GM19240 (cell line): Measurements from ENCODE around the gene ZSCAN4.

Experiments used
- DNase-seq: peaks from one replicate; pipeline ENCODE4 v3.0.0; 2011; ENCODE audit warnings: low spot score; ENCODE audit not compliant: insufficient read length

The ZSCAN4 gene, protein sequence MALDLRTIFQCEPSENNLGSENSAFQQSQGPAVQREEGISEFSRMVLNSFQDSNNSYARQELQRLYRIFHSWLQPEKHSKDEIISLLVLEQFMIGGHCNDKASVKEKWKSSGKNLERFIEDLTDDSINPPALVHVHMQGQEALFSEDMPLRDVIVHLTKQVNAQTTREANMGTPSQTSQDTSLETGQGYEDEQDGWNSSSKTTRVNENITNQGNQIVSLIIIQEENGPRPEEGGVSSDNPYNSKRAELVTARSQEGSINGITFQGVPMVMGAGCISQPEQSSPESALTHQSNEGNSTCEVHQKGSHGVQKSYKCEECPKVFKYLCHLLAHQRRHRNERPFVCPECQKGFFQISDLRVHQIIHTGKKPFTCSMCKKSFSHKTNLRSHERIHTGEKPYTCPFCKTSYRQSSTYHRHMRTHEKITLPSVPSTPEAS

DNA sequence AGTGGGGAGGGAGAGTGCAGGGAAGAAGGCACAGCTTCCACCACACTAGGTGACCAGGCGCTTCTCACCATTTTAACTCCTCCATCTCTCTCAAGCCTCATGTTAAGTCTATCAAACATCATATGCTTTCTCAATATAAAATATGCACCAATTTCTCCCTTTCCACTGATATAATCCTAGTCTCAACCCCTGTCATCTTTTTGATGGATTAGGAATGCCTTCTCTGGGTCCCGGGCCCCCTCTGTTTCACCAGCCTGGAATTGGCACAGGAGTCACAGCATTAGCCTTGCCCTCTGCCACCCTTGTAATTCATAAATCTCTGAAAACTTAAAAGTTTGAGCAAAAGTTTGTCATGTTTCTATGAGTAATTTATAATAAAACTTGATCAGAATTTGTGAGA lies at the start of gene ZSCAN4:
TSS of gene ZSCAN4 (plus strand) at position 301 of the 400 bp plus-strand sequence. CDS start 7,211 bp downstream, outside the sequence.
- no peak for DNase-seq

DNA sequence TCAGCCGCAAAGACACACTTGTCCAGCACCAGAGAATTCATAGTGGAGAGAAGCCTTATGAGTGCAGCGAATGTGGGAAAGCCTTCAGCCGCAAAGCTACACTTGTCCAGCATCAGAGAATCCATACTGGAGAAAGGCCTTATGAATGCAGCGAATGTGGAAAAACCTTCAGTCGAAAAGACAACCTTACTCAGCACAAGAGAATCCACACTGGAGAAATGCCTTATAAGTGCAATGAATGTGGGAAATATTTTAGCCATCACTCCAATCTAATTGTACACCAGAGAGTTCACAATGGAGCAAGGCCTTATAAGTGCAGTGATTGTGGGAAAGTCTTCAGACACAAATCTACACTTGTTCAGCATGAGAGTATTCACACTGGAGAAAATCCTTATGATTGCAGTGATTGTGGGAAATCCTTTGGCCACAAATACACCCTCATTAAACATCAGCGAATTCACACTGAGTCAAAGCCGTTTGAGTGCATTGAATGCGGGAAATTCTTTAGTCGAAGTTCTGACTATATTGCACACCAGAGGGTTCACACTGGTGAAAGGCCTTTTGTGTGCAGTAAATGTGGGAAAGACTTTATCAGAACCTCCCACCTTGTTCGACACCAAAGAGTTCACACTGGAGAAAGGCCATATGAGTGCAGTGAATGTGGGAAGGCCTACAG lies 47.9 kb upstream of the ZSCAN4 start:
- DNase-seq = no peak

DNA sequence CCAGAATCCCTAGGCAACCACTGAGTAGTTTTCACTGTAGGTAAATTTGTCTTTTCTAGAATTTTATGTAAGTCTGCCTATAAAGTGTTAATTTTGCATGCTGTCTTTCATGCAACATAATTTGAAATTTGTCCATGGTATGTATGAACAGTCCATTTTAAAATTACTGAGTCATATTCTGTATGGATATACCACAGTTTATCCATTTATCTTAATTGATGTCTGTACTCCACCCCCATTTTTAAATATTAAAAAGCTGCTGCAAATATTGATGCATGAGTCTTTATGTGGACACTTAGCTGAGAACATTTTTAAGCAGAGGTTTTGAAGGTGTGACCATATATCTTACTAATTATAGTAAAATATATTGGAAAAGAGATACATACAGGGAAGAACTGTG lies 45.6 kb upstream of the ZSCAN4 start:
- no peak for DNase-seq

DNA sequence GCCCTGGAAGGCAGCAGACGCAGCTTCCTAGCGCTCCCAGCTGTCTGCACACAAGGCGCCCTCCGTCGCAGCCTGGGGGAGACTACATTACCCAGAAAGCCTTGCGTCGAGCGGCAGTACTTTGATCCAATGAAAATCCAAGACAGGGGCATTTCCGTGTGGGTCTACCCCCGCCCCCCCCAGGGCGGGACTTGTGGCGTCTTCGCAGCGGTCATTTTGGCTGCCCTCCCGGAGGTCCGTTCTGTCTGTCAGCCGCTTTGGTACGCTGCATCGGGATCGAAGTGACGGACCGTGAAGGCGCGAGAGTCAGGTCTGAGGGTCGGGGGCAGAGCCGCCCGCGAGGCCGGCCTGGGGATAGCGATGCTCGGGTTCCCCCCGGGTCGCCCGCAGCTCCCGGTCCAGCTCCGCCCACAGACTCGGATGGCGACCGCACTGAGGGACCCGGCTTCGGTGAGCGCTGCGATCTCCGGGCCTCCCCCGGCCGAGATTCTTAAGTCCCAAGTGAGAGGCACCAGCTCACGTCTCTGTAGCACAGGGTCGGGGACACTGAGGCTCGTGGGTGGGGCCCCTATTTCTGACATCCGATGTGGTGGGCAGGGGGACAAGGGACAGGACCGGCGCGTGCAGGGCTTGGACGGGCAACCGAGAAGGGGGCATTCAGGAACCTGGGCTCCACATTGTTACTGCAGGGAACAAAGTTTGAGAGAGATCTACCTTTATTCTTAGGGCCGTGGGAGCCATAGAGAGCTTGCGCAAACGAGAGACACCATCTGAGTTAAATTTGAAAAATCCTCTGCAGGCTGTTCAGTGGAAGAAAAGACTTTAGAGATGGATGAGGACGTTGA lies 35.5 kb upstream of the ZSCAN4 start, which contains the start of gene ZNF211:
TSS of gene ZNF211 (plus strand) at position 182 of the 845 bp plus-strand sequence. CDS start at position 361, 179 bp downstream.
- DNase-seq = peak; percentile 78

DNA sequence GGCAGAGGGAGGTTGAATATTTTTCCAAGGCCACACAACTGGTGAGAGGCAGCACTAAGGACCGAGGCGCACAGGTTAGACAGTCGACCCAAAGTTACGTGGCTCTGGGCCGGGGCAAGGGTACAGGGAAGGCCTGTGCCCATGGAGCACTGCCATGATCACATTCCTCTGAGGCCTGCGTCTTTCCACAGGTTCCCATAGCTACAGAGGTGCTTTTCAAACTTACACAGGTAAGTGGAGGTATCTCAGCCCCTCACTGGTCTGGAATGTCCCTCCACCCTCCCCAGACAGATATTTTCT lies 35.0 kb upstream of the ZSCAN4 start:
- no peak for DNase-seq

DNA sequence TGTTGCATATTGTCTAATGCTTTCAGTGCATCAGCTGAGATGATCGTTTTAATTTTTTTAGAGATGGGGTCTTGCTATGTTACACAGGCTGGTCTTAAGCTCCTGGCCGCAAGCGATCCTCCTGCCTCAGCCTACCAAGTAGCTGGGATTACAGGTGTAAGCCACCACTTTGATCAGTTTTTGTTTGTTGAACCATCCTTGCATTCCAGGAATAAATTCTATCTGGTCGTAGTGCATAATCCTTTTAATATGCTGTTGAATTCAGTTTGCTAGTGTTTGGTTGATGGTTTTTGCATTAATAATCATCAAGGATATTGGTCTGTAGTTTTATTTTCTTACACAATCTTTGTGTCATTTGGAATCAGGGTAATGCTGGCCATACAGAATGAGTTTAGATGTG lies 31.4 kb upstream of the ZSCAN4 start:
- no peak for DNase-seq

DNA sequence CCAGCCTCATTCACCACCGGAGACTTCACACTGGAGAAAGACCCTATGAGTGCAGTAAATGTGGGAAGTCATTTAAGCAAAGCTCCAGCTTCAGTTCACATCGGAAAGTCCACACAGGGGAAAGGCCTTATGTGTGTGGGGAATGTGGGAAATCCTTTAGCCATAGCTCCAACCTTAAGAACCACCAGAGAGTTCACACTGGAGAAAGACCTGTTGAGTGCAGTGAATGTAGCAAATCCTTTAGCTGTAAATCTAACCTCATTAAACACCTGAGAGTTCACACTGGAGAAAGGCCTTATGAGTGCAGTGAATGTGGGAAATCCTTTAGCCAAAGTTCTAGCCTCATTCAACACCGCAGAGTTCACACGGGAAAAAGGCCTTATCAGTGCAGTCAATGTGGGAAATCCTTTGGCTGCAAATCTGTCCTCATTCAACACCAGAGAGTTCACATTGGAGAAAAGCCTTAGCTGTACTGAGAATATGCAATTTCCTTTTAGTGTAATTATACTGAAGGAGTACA lies 27.0 kb upstream of the ZSCAN4 start:
- DNase-seq = no peak

DNA sequence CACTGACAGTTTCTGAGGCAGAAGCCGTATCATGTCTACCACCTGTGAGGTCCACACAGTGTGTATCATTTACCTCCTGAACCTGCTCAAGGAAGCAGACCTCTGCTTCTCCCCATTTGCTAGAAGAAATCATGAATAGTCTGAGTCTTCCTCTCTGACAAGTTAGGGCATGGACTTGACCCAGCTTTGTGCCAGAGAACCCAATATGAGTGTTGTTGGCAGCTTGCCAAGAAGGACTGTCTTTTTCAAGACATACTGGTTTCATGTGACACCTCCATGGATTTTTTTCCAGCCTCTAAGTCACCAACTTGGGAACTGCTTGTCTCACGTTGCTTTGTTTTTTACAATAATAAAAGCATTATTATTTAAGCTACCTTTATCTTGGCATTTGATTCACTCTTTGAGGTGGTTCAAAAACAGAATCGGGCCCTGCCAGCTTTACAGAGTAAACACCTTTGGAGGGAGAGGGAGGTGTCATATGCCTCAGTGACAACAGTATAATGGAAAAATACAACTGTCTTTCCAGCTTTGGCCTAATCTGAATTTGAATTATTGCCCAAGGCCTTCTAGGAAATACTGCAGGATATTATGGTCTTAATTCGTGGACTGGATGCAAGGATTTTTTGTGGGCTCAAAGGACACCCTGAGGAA lies 26.2 kb upstream of the ZSCAN4 start:
- DNase-seq = no peak

DNA sequence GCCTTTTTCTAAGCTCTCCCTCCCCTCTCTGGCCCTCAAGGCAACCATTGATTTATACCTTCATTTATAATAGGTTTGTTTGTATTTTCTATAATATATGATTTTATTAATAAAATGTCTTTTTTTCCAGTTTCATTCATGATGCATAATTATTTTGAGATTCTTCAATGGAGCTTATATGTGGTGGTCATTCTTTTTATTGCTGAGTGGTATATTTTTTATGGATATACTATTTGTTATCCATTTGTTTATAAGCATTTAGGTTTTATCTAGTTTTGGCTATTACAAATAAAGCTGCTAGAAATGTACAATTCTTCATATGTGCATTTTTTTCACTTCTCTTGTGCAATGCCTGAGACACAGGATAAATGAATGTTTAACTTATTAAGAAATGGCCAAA lies 25.0 kb upstream of the ZSCAN4 start:
- DNase-seq = no peak

DNA sequence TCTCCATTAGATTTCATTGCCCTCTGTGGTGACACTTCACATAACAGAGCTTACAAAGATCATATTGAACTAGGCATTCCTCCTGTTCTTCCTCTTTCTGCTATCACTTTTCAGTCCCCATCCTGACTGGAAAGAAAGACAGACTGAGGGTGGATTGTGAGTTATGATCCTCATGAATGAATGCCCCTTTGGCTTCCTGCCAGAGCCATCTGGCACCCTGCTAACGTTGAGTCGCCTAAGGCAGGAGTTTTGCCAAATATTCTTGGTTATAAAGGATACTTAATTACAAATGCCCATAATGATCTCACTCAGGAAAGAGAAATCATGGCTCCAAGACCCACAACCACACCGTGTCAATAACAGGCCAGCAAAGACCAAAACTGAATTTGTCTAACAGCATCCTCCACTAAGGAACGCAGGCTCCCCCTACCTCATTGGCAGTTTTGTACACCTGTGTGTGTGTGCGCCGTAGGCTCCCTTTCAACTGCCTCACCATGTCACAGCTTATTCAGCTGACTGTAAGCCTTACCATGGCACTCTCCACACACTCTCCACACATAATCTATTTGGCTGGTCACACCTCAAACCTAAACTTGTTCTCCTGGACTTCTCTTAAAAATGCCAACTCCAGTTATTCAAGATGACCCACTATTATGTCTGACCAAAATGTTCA lies 20.3 kb upstream of the ZSCAN4 start:
- no peak for DNase-seq

DNA sequence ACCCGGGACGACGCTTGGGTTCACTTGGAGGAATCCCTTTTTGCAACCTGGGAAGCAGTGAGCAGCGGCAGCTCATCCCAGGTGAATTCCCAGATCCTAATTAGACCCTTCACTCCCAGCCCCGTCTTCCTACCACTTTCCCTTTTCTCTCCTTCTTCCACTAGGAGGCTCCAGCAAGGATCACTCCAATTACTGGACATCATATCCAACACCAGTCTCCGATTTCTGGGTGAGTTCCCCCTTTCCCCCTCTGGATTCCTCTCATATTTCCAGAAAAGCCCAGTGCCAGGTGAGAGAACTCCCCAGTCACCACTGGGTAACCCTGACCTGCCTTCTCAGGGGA lies 17.1 kb upstream of the ZSCAN4 start:
- no peak for DNase-seq

DNA sequence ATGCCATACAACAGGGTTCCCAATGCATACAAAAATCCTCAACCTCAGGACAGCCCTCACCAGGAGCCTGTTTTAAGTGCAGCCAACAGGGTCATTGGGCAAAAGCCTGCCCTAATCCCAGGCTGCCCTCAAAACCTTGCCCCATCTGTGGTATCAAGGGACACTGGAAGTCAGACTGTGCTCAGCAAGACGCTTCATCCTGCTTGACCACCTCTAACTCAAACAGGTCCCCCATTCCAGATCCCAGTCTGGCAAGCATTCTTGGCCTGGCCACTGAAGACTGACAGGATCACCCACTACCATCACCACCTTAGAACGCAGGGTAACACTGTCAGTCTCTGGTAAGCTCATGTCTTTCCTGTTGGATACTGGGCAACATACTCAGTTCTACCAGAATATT lies 15.0 kb upstream of the ZSCAN4 start:
- no peak for DNase-seq

DNA sequence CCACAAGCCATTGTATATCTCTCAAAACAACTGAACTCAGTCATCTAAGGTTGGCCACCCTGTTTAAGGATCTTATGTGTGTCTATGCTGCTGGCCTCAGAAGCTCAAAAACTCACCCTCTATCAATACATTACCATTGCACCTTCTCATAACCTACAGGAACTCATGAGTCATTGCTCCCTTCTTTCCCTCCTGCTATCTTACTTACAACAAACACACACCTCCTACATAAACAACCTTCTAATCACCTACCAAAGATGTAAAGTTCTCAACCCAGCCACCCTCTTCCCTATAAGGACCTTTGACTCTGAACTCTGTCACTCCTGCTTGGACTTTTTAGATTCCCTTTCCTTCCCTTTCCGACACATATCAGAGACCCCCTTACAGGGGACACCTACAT lies 13.3 kb upstream of the ZSCAN4 start:
- no peak for DNase-seq

DNA sequence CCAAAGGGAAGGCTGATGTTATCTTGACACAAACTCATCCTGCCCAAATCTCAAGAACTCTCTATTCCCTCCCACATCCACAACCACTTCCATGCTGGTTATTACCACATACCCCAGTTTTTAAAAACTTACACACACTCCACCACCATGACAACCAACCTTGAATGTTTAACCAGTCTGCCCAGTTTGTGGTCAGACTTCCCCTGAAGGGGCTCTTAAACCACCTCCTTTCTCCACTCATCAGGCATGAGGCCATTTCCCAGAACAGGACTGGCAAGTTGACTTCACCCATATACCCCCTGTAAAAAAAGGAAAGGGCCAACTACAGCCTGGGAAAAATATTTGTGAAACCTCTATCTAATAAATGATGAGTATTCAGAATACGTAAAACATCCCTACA lies 12.4 kb upstream of the ZSCAN4 start:
- no peak for DNase-seq

DNA sequence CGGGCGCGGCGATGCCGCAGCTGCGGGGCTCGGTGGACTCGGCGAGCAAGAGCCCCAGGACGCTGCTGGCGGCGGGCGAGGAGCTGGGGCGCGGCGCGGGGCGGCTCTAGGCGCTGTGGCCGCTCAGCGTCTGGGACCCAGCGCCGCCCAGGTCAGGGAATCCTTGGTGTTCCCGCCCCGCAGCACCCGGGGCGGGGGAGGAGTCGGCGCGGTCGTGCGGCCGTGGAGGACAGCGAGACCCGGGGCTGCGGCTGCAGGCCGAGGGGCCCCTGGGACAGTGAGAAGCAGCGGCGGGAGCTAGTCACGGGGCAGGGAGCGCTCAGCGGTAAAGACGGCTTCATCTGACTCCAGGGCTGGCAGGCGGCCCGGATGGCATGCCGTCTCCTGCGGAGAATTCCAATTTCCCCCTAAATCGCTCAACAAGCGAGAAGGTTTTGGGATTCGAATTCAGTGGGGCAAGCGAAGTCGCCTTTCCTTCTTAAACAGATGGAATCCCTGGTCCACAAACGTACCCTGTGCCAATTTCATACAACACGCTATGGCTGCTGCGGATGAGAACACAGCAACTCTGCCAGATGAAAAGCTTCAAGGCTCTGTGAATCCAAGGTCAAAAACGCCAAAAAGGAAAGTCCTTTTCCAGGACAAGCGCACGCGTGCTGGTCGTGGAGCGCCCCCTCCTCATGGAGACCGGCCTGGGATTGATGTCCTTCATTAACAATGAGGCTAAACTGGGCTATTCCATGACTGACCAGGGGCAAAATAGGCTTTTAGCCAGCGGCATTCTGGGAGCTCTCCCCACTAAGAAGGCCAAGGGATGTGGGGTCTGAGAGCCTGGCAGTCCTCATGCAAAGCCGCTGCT lies 4.2 kb upstream of the ZSCAN4 start:
- DNase-seq = no peak

DNA sequence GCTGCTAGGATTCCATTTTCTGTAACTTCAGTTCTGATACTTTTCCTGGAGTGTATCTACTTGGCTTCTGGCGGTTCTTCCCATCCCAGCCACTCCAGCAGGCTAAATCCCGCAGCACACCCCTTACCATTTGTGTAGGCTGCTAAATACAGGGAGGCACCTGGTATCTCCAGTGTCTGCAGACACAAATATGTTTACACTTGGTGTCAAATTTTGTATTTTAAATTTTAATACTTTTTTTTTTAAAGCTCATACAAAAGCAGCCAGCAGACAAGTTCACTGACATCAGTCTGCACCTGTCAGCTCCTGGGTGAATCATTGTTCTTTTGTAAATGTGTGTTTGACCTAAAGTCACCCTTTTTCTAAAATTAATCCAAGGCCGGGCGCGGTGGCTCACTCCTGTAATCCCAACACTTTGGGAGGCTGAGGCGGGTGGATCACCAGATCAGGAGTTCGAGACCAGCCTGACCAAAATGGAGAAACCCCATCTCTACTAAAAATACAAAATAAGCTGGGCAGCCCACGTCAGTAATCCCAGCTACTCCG lies 3.4 kb upstream of the ZSCAN4 start:
- DNase-seq = no peak

DNA sequence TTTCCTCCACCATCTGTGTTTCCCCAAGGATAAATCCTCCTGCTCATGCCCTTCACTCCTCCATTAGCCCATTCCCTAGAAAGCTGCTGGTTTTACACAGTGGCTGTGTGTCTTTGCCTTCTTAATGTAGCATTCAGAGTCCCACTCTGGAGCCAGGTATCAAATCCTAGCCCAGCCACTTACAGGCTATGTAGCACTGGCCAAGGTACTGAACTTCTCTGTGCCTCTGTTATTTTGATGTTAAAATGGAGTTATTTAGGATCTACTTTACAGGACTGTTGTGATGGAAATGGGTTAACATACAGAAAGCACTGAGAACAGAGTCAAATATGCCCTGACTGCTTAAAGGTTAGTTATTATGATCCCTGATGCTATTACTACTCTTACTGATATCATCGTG lies 1.5 kb upstream of the ZSCAN4 start:
- no peak for DNase-seq

DNA sequence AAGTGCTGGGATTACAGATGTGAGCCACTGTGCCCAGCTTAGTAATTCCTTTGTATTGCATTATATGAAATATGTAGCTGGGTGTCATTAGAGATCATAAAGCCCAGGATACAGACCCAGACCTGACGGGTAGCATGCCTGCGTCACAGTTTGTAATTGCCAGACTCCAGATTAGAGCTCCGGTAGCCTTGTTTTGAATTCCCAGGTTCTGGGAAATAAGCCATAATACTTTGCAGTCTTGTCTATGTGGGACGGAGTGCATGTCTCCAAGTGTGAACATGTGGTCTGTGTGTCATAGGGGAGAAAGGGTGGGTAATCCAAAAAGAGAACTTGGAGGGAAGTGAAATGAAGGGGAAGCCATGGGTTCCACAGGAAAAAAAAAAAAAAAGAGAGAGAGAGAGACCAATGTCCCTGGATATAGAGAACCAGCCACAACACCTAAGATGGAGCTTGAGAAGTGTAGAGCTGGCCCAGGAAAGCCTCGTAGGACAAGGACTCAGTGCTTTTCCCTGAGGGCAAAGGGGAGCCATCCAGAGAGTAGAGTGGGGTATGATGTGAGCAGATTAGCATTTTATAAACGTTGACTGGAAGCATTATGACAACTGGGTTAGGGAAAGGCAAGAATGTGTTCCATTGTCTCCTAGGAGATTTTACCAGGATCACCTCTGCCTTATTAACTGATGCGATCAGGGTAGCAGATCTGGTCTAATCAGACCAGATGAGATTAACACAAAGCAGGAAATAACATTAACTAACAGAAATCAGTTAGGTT lies 2.6 kb downstream of the ZSCAN4 start:
- no peak for DNase-seq

DNA sequence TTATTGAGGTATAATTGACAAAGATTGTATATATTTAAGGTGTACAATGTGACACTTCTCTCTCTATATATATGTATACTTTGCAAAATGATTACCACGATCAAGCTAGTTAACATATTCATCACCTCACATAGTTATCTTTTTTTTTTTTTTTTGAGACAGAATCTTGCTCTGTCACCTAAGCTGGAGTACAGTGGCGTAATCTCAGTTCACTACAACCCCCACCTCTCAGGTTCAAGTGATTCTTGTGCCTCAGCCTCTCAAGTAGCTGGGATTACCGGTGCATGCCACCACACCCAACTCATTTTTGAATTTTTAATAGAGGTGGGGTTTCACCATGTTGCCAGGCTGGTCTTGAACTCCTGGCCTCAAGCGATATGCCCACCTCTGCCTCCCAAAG lies 3.7 kb downstream of the ZSCAN4 start:
- no peak for DNase-seq
